Activated T-cell treated with anti-CD3 and anti-CD28 coated beads, Interleukin-2, amount 50 U/mL, for 48 hours (primary cell): ENCODE data around the gene DENR.
"Not testable (repeated sequence)": the region's sequence is repeated elsewhere in the genome, so short reads cannot be mapped to it uniquely, and the experiment has no call there.

ENCODE experiments used
- DNase-seq, 2 experiments: peaks; one replicate each; pipeline ENCODE4 v3.0.0-alpha.2; 2020

DENR gene

GRCh38 chr12:122743895-122744525 is 8.6 kb upstream of the DENR start:
- no peak for DNase-seq

DNA sequence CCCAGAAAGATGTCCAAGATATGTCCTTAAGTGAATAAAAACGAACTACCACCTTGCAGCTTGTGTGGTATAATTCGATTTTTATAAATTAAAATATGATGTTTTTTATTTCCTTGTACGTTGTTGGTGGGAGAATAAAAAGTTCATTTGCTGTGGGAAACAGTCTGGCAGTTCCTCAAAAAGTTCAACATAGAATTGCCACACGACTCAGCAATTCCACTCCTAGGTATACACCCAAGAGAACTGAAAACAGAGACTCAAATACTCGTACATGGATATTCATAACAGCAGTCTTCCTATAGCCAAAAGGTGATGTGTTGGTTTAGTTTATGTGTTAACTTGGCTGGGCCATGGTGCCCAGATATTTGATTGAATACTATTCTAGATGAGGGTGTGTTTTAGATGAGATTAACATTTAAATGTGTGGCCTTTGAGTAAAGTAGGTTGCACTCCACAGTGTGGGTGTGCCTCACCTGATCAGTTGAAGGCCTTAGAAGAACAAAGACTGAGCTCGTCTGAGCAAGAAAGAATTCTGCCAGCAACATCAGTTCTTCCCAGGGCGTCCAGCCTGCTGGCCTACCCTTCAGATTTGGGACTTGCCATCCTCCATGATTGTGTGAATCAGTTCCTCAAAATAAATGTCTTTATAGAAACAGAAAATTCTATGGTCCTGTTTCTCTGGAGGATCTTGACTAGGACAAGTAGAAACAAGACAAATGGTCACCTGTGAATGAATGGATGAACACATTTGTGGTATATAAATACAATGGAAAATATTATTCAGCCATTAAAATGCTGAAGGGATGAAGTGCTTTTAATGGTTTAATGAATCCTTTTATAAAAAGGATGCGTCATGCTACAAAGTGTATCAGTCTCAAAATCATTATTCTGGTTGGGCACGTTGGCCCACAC is 5.1 kb upstream of the DENR start:
- DNase-seq: no peak

DNA sequence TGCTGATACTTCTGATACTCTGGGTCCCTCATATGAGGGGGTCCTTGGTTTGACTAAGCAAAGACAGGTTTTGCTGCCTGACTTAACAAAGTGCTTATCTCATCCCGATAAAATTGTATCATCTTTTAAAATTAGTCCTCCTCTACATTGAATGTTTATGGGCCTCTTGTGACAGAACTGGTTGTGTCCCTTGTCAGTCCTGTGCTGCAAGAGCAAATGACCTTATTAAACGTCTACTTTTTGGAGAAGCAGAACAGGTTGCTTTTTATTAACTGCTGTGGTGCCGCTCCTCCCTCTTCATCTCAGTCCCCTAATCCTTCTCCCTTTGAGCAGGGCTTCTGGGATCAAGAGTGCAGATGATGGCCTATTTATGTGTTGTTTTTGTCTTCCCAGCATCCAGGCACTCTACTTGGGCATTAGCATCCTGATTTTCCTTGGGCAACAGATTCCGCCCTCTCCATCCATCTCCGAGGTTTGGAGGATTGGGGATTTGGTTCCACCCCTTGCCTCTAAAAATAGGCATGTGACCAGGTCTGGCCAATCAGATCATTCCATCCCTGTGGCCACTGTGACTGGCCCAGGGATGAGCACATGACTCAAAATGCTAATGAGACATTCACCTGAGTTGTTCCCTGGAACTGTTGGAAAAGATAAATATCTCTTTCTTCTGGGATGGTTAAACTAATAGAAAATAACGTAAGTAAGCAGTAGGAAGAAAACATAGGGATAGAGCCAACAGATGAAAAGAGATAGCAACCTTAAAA is 2.9 kb upstream of the DENR start:
- no peak for DNase-seq

- not testable (repeated sequence) for DNase-seq
Observed at GRCh38 chr12:122750781-122751515, 1.7 kb upstream of the DENR start.

DNA sequence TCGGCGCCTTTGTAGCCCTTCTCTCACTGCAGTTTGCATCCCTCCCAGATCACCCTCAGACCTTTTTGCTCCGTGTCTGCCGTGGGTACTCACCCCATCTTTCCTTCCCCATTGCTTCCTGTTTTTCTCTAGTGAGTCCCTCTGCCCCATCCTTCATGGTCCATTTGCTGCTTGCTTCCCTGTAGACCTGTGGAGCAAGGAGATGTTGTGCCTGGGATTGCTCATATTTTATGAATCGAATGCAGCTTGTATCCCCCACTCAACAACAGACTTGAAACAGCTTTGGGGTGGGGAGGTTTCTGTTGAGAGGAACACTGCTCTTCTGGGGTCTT is 661 bp downstream of the DENR start:
- no peak for DNase-seq

DNA sequence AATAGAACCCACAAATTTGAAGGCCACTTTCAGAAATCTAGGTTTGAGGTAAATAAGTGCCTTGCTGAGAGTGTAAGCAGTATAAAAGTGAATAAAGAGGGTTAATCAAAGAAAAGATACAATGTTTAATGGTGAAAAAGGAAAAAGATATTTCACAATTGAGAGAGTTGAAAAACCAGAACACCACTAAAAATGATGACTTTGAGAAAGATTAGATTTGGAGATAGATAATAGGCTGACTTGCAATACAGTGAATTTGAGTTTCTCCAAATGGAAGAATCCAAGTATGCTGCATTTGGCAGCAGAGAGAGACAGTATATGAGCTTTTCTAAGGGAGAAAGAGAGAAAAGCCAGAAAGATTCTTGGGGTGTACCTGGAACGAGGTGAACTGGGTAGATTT is 2.2 kb downstream of the DENR start:
- no peak for DNase-seq

- no peak for DNase-seq
Observed at GRCh38 chr12:122757568-122757967, 4.9 kb downstream of the DENR start.

DNA sequence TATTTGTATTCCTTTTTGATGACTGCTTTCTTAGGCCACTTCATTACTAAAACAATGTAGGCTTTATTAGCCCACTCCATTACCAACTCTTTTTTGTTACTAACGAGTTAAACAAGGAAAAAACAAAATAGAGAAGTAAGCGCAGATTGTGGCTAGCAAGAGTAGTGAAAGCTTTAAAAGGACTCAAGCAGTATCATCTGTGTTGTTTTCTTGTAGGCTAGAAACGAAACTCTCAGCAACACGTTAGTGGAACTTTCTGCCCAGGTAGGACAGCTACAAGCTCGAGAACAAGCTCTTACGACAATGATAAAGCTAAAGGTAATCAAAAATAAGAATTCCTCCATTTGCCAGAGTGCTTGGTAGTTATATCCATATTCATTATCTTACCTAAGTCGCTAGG is 32.9 kb downstream of the DENR start:
- no peak for DNase-seq

- no peak for DNase-seq
Observed at GRCh38 chr12:122788387-122788786, 35.8 kb downstream of the DENR start.

DNA sequence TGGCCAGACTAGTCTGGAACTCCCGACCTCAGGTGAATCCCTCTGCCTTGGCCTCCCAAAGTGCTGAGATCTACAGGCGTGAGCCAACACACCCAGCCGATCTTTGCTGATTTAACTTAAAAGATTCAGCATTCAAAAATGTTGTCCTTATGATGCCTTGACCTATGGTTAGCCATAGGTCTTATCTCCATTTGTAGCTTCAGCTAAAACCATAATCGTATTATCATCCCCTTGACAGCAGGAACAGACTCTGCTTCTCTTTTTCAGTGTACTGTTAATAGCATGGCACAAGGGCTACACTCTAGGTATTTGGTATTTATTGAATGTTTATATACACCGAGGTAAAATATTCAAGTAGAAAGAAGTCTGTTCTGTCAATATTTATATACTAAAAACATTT is 37.0 kb downstream of the DENR start:
- no peak for DNase-seq

GRCh38 chr12:122790393-122791075 is 37.9 kb downstream of the DENR start:
- no peak for DNase-seq

GRCh38 chr12:122793685-122794106 is 41.1 kb downstream of the DENR start:
- peak; percentile 29 to 32 for DNase-seq

GRCh38 chr12:122795807-122796206 is 43.2 kb downstream of the DENR start:
- no peak for DNase-seq

DNA sequence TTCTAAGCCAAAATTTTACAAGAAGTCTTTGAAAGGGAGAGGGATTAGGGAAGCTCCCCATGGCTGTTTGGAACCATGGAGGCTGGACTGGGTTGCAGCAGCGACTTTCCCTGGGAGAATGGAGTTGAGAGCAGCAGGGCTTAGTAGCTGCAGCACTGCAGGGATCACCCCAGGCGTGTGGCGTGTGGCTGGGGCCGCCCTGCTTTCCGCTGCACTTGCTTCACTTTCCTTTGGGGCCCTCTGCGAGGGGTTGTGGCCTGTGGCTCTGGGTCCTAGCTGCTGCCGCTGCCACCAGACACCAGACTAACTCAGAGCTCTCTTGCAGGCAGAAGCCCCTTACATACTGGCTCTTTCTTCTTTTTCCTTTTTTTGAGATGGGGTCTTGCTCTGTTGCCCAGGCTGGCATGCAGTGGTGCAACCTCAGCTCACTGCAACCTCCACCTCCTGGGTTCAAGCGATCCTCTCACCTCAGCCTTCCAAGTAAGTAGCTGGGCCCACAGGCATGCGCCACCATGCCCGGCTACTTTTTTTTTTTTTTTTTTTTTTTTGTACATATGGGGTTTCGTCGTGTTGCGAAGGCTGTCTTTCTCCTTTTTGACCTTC is 47.1 kb downstream of the DENR start:
- DNase-seq: peak in 1 of 2 experiments; percentile 19

- DNase-seq: no peak
Observed at GRCh38 chr12:122803937-122804336, 51.3 kb downstream of the DENR start.

- DNase-seq: not testable (repeated sequence)
Observed at GRCh38 chr12:122804957-122805356, 52.3 kb downstream of the DENR start.

DNA sequence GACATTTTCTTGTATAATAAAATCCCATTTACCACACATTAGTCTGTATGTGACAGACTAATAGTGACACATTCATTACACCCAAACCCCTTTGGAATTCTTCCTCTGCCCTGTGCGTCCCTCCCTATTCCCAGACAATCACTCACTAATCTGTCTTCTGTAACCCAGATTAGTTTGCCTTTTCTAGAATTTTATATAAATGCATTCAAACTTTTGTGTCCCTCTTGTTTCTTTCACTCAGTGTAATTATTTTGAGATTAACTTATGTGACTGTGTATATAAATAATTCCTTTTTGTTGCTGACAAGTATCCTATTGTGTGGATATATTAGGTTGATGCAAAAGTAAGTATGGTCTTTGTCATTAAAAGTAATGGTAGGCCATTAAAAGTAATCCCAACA is 55.0 kb downstream of the DENR start:
- no peak for DNase-seq

- DNase-seq: no peak
Observed at GRCh38 chr12:122811777-122812176, 59.2 kb downstream of the DENR start.

- DNase-seq: no peak
Observed at GRCh38 chr12:122813310-122813713, 60.7 kb downstream of the DENR start.

DNA sequence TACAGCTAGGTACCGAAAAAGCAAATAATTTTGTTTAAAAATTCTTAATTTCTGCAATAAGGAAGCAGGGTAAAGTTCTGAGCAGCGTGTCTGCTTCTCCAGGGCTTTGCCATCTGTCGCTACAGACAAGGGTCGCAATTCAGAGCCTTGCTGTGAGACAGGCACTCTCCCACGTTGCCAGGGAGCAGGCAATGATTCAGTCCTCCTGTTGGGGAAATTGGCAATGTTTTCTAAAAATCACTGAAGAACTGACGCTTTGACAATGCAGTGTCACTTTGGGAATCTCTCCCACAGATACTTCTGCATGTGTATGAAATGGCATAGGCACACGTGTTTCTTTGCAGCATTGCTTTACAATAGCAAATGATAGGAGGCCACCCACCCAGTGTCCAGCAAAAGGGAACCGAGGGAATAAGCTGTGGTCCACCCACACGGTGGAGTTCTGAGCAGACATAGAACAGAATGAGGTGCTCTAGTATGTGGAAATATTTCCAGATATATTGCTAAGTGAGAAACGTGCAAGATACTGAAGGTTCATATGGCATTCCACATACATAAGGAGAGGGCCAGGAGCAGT is 66.7 kb downstream of the DENR start:
- DNase-seq: no peak

DNA sequence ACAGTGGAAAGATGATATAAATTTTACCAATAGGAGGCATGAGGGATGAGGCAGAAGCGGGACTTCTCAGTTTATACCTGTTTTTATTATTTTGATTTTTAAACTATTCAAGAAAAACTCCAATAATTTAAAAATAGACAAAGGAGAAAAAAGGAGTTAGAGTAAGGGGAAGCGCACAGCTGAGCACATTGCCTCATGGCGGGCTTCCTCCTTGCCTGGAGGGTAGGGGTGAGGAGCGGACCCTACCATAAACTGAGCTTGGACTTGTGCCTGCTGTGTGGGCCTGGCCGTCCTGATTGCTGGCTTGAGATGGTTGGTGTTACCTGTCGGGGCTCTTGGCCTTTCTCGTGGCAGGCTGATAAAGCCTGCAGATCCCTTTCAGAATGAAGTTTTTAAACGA is 67.5 kb downstream of the DENR start:
- no peak for DNase-seq
